ENCODE data around the gene MPP1.

Gene MPP1

GRCh38 chrX:154799556-154800348 lies 5.5 kb downstream of the MPP1 start (continued):
- no peak for TF ChIP-seq PBX3 (CRISPR knock-in tag; IDR thresholded peaks at IDR 0.05)
- no peak for TF ChIP-seq KLF9 (tag by site-specific recombination; IDR thresholded peaks at IDR 0.05; ENCODE audit: low read depth)
- TF ChIP-seq ZNF266 (tag by site-specific recombination; IDR thresholded peaks at IDR 0.05; ENCODE audit: low read depth): no peak
- TF ChIP-seq CTCF (tag by site-specific recombination; IDR thresholded peaks at IDR 0.05): no peak
- no peak for TF ChIP-seq ZNF398 (tag by site-specific recombination; IDR thresholded peaks at IDR 0.05)
- TF ChIP-seq ZSCAN5A (tag by site-specific recombination; IDR thresholded peaks at IDR 0.05): no peak
- TF ChIP-seq REPIN1 (tag by site-specific recombination; IDR thresholded peaks at IDR 0.05; ENCODE audit: low read depth): no peak
- TF ChIP-seq ZNF518A (tag by site-specific recombination; conservative IDR thresholded peaks at IDR 0.05; ENCODE audit: low read depth): no peak
- TF ChIP-seq ZNF558 (tag by site-specific recombination; IDR thresholded peaks at IDR 0.05): no peak
- no peak for TF ChIP-seq ZNF211 (tag by site-specific recombination; IDR thresholded peaks at IDR 0.05; ENCODE audit: low read depth)
- no peak for TF ChIP-seq ZNF785 (tag by site-specific recombination; IDR thresholded peaks at IDR 0.05)
- no peak for TF ChIP-seq ZNF530 (tag by site-specific recombination; IDR thresholded peaks at IDR 0.05; ENCODE audit: low read depth)
- TF ChIP-seq AEBP2 (tag by site-specific recombination; IDR thresholded peaks at IDR 0.05; ENCODE audit: borderline replicate concordance): no peak
- TF ChIP-seq ZNF76 (tag by site-specific recombination; IDR thresholded peaks at IDR 0.05; ENCODE audit: borderline replicate concordance, low read depth): peak; percentile 44; the same call in 1 of the 2 replicates
- no peak for TF ChIP-seq ZNF426 (tag by site-specific recombination; IDR thresholded peaks at IDR 0.05)
- TF ChIP-seq ZNF513 (tag by site-specific recombination; IDR thresholded peaks at IDR 0.05): no peak
- TF ChIP-seq ZNF48 (tag by site-specific recombination; IDR thresholded peaks at IDR 0.05): no peak
- no peak for TF ChIP-seq ZNF37A (tag by site-specific recombination; IDR thresholded peaks at IDR 0.05)
- TF ChIP-seq ZNF792 (tag by site-specific recombination; IDR thresholded peaks at IDR 0.05): no peak
- no peak for TF ChIP-seq ZNF645 (tag by site-specific recombination; IDR thresholded peaks at IDR 0.05)
- no peak for TF ChIP-seq ZNF19 (tag by site-specific recombination; IDR thresholded peaks at IDR 0.05; ENCODE audit: low read depth)
- TF ChIP-seq ZNF16 (tag by site-specific recombination; IDR thresholded peaks at IDR 0.05; ENCODE audit: low read depth): no peak
- no peak for TF ChIP-seq SALL2 (tag by site-specific recombination; IDR thresholded peaks at IDR 0.05; ENCODE audit: borderline replicate concordance)
